Measurements from ENCODE around the gene CARMIL3.
A peak's percentile ranks its signal among the peaks of the same experiment; 100 is the strongest.
"Not testable (repeated sequence)": the region's sequence is repeated elsewhere in the genome, so short reads cannot be mapped to it uniquely, and the experiment has no call there.

The CARMIL3 gene

GRCh38 chr14:24037658-24038037, 14.2 kb upstream of the CARMIL3 start:
- no peak for DNase-seq

- no peak for DNase-seq
Observed at GRCh38 chr14:24038686-24039085, 13.1 kb upstream of the CARMIL3 start.

GRCh38 chr14:24040692-24041091, 11.1 kb upstream of the CARMIL3 start:
- no peak for DNase-seq

- DNase-seq, result no peak
Observed at GRCh38 chr14:24042746-24043145, 9.1 kb upstream of the CARMIL3 start.

- not testable (repeated sequence) for DNase-seq
Observed at GRCh38 chr14:24049002-24049401, 2.8 kb upstream of the CARMIL3 start.

- not testable (repeated sequence) for DNase-seq
Observed at GRCh38 chr14:24050753-24051152, 1.1 kb upstream of the CARMIL3 start.

- no peak for DNase-seq
Observed at GRCh38 chr14:24051176-24051788, 527 bp upstream of the CARMIL3 start.

- DNase-seq, result no peak
Observed at GRCh38 chr14:24052656-24053547, 1.1 kb downstream of the CARMIL3 start.

- DNase-seq, result no peak
Observed at GRCh38 chr14:24053548-24054323, 1.9 kb downstream of the CARMIL3 start.

GRCh38 chr14:24054324-24054641, 2.5 kb downstream of the CARMIL3 start:
- no peak for DNase-seq

- DNase-seq, result no peak
Observed at GRCh38 chr14:24054646-24055045, 2.8 kb downstream of the CARMIL3 start.

- no peak for DNase-seq
Observed at GRCh38 chr14:24055971-24056799, 4.4 kb downstream of the CARMIL3 start.

GRCh38 chr14:24056800-24057184, 5.0 kb downstream of the CARMIL3 start:
- no peak for DNase-seq

GRCh38 chr14:24057271-24057670, 5.5 kb downstream of the CARMIL3 start:
- no peak for DNase-seq

- no peak for DNase-seq
Observed at GRCh38 chr14:24057867-24058259, 6.1 kb downstream of the CARMIL3 start.

GRCh38 chr14:24058260-24058950, 6.6 kb downstream of the CARMIL3 start:
- peak in 1 of 2 experiments; percentile 57 for DNase-seq

- DNase-seq, result no peak
Observed at GRCh38 chr14:24058951-24059475, 7.2 kb downstream of the CARMIL3 start.

- no peak for DNase-seq
Observed at GRCh38 chr14:24059841-24060388, 8.1 kb downstream of the CARMIL3 start.

GRCh38 chr14:24060443-24060842, 8.6 kb downstream of the CARMIL3 start:
- DNase-seq, result no peak

GRCh38 chr14:24060984-24061913, 9.4 kb downstream of the CARMIL3 start:
- DNase-seq, result no peak
